Measurements from ENCODE around the gene MOB1A. TPM values are rescaled to one million over a fixed set of nuclear protein-coding genes. Genes with fewer than 3 reads are reported as not detected.

Gene MOB1A
- 74.5 and 85.6 TPM in 2 replicates for total RNA-seq

GRCh38 chr2:74178211-74179062, at the start of gene MOB1A:
Gene MOB1A (minus strand): TSS chr2:74178879. CDS start chr2:74178674, 205 bp downstream.

GRCh38 chr2:74198461-74199274, 20.0 kb upstream of the MOB1A start, which contains the start of gene MTHFD2:
Gene MTHFD2 (plus strand): TSS chr2:74198615. CDS start chr2:74198642, 27 bp downstream.

GRCh38 chr2:74147727-74148456, 30.8 kb downstream of the MOB1A start, which contains the start of gene BOLA3:
Gene BOLA3 (minus strand): TSS chr2:74147912. CDS start chr2:74147874, 38 bp downstream.

Other genes starting within 250 kb of the MOB1A start
- 2.1 and 3.1 TPM in 2 replicates for gene TET3, start 194.0 kb downstream of the MOB1A start, total RNA-seq
- 21.0 and 21.7 TPM in 2 replicates for gene BOLA3, start 31.0 kb downstream of the MOB1A start, total RNA-seq
- gene MTHFD2, start 19.7 kb upstream of the MOB1A start, total RNA-seq = 146 and 283 TPM in 2 replicates
- under 0.01 and 0.14 TPM in 2 replicates for gene SLC4A5, start 164.5 kb upstream of the MOB1A start, total RNA-seq
- gene DCTN1, start 201.4 kb upstream of the MOB1A start, total RNA-seq = 186 and 223 TPM in 2 replicates
- 0.57 and 0.83 TPM in 2 replicates for gene C2orf81, start 242.7 kb upstream of the MOB1A start, total RNA-seq
- gene WDR54, start 242.9 kb upstream of the MOB1A start, total RNA-seq = 26.6 and 29.6 TPM in 2 replicates

Measured in smooth muscle cell of bladder (primary cell).